Fibroblast of the aortic adventitia (primary cell): ENCODE results near the gene SSX2B. TPM values are rescaled to one million over a fixed set of nuclear protein-coding genes. Genes with fewer than 3 reads are reported as not detected.
"Not testable (repeated sequence)": the region's sequence is repeated elsewhere in the genome, so short reads cannot be mapped to it uniquely, and the experiment has no call there.

ENCODE experiments used
- DNase-seq: peaks from one replicate; pipeline ENCODE4 v3.0.0-alpha.2; 2010; ENCODE audit warnings: low read depth
- H3K4me3 ChIP-seq: 2 replicates; pipeline ENCODE4 v1.5.1; 2011; ENCODE audit warnings: low read depth, mild to moderate bottlenecking, control low read depth, low read length, moderate library complexity
- small RNA-seq: library from RNA; depleted of rRNA; stranded (forward); fragments of <200 nt; gene quantifications from one replicate; pipeline ENCODE3, GENCODE V24; 2012
- total RNA-seq: library from RNA; depleted of rRNA; stranded (reverse); fragments of >200 nt; gene quantifications from 2 replicates; pipeline ENCODE4 v1.2.3, GENCODE V29; 2012; ENCODE audit warnings: low replicate concordance

SSX2B gene
- total RNA-seq: 0.09 TPM in 1 of 2 replicates, not detected in the other

DNA sequence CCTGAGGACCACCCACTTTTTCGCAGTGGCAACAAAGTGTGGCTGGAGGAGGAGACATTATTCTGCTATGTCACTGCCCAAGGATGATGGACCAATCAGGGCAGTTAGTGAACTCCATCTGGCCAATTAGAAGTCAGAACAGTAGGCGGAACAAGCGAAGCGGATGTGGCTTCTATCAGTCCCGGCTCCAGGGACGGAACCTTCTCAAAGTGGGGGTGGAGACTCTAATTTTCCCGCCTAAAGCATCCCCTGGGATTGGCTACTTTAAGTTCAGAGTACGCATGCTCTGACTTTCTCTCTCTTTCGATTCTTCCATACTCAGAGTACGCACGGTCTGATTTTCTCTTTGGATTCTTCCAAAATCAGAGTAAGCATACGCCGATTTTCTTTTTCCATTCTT, at the start of gene SSX2B:
SSX2B (plus strand) TSS at position 301 of the 400 bp plus-strand sequence. CDS start 1,429 bp downstream, outside the sequence.
- not testable (repeated sequence) for H3K4me3 ChIP-seq, DNase-seq

DNA sequence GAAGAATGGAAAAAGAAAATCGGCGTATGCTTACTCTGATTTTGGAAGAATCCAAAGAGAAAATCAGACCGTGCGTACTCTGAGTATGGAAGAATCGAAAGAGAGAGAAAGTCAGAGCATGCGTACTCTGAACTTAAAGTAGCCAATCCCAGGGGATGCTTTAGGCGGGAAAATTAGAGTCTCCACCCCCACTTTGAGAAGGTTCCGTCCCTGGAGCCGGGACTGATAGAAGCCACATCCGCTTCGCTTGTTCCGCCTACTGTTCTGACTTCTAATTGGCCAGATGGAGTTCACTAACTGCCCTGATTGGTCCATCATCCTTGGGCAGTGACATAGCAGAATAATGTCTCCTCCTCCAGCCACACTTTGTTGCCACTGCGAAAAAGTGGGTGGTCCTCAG, 44.0 kb upstream of the SSX2B start, which contains the start of gene SSX2:
SSX2 (minus strand) TSS at position 101 of the 400 bp plus-strand sequence. CDS start 1,429 bp downstream, outside the sequence.
- DNase-seq, H3K4me3 ChIP-seq: not testable (repeated sequence)

DNA sequence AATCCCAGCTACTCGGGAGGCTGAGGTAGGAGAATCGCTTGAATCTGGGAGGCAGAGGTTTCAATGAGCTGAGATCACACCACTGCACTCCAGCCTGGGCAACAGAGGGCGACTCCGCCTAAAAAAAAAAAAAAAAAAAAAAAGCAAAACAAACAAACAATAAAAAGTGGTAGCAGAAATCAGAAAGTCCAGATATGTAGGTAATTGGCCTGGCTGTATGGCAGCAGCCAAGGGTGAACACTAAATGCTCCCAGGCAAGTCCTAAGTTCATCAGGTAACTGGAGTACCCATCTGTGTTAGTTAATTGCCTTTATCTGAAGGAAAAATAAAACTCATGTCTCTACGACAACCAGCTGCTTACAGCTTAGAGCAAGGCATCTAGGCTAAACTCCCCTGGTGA, 14.9 kb downstream of the SSX2B start:
- not testable (repeated sequence) for H3K4me3 ChIP-seq, DNase-seq

DNA sequence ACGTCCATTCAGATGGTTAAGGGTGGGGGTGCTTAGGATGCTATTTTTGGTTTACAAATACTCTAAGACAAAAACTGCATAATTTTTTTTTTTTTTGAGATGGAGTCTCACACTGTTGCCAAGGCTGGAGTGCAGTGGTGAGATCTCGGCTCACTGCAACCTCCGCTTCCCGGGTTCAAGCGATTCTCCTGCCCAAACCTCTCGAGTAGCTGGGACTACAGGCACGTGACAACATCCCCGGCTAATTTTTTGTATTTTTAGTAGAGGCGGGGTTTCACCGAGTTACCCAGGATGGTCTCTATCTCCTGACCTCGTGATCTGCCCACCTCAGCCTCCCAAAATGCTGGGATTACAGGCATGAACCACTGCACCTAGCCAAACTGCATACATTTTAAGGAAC, 22.5 kb downstream of the SSX2B start:
- DNase-seq, H3K4me3 ChIP-seq: not testable (repeated sequence)

DNA sequence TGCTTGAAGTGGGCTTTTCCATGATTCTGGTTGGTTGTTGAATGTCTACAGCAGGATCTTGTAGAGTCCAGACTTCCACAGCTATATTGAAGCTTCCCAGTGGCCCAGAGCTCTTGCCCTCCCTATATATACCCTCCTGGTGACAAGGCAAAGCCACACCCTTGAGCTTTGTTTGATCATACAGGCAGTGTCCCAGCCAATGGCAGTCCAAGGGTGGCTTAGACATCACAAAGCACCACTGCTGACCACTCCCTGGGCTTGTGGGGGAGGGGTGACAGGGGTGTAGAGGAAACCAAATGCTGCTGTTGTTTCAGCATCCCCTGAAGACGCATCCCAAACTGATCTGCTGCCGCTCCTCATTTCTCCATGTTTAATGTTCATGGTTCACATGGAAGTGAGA, 46.3 kb downstream of the SSX2B start, which contains the start of gene SPANXN5:
SPANXN5 (minus strand) TSS at position 101 of the 400 bp plus-strand sequence; CDS start at position 22, 79 bp downstream.
- DNase-seq, H3K4me3 ChIP-seq: not testable (repeated sequence)

- not testable (repeated sequence) for DNase-seq, H3K4me3 ChIP-seq
Observed at GRCh38 chrX:52804876-52805275, 53.8 kb downstream of the SSX2B start.

Small RNAs within 50 kb of the gene (small RNA-seq; reads per million reads assigned to genes)
- gene AC244505.3 (not detected), gene AC244505.5 (not detected), gene AC244505.6 (not detected), gene AC244505.7 (not detected)

Other genes with a start within 250 kb of the SSX2B start
- not detected in 2 replicates for gene XAGE1B, start 234.2 kb upstream of the SSX2B start, total RNA-seq
- gene SSX7, start 96.4 kb upstream of the SSX2B start, total RNA-seq: not detected in 2 replicates
- not detected in 2 replicates for gene SSX2, start 44.1 kb upstream of the SSX2B start, total RNA-seq
- not detected in 2 replicates for gene SPANXN5, start 46.2 kb downstream of the SSX2B start, total RNA-seq
- gene XAGE5, start 60.0 kb downstream of the SSX2B start, total RNA-seq: not detected in 2 replicates
- not detected in 2 replicates for gene XAGE3, start 116.8 kb downstream of the SSX2B start, total RNA-seq
- gene FAM156B, start 146.1 kb downstream of the SSX2B start, total RNA-seq: 7.9 and 26.5 TPM in 2 replicates
- 9.8 and 16.8 TPM in 2 replicates for gene FAM156A, start 207.3 kb downstream of the SSX2B start, total RNA-seq